Neural crest cell (in vitro differentiated cells): ENCODE results near the gene SLC12A7. TPM values are rescaled to one million over a fixed set of nuclear protein-coding genes. Genes with fewer than 3 reads are reported as not detected.

ENCODE experiments used
- DNase-seq: peaks from one replicate; pipeline ENCODE4 v3.0.0; 2021; ENCODE audit warnings: low read depth, mixed read lengths, low spot score
- H3K27ac Mint-ChIP-seq: one replicate; pipeline ENCODE4 v1.8.0; 2021; ENCODE audit warnings: mild to moderate bottlenecking, mixed read lengths; ENCODE audit not compliant: unreplicated experiment
- H3K27me3 Mint-ChIP-seq: 2 replicates; pipeline ENCODE4 v1.8.0; 2021; ENCODE audit warnings: low read depth, mild to moderate bottlenecking, mixed read lengths
- H3K36me3 Mint-ChIP-seq: 2 replicates; pipeline ENCODE4 v1.8.0; 2021; ENCODE audit warnings: low read depth, mild to moderate bottlenecking, mixed read lengths
- H3K4me1 Mint-ChIP-seq: 2 replicates; pipeline ENCODE4 v1.8.0; 2021; ENCODE audit warnings: mixed read lengths
- H3K4me3 Mint-ChIP-seq: one replicate; pipeline ENCODE4 v1.8.0; 2021; ENCODE audit warnings: mild to moderate bottlenecking, mixed read lengths
- H3K9me3 Mint-ChIP-seq: 2 replicates; pipeline ENCODE4 v1.8.0; 2021; ENCODE audit warnings: mixed read lengths
- total RNA-seq: library from RNA; stranded (reverse); gene quantifications from 2 replicates; pipeline ENCODE4 v1.2.1, GENCODE V29; 2021
- TF ChIP-seq, protein P1 (sequence below): fragments of 200-600 bp; sonication (generic); conservative IDR thresholded peaks from 2 replicates; pipeline ENCODE4 v1.5.0; 2021; ENCODE audit warnings: antibody characterized with exemption, mild to moderate bottlenecking

SLC12A7 gene
- total RNA-seq, 1 donor from 2014 or later: 40.7 TPM

DNA sequence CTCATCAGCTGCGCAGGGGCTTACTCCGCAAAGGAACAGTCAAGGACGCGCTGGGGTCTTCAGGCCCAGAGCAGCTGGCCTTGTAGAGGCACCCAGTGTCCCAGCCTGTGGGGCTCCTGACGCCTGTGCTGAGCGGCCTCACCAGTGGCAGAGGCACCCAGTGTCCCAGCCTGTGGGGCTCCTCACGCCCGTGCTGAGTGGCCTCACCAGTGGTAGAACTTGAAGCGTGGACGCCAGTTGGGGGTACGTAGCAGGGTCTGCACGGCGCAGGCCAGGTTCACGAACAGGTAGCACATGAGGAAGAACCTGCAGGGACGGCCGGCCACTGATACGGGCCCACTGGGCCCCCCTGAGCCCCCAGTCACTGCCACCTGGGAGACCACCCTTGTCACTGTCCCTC lies 35.9 kb downstream of the SLC12A7 start:
- no peak for DNase-seq

DNA sequence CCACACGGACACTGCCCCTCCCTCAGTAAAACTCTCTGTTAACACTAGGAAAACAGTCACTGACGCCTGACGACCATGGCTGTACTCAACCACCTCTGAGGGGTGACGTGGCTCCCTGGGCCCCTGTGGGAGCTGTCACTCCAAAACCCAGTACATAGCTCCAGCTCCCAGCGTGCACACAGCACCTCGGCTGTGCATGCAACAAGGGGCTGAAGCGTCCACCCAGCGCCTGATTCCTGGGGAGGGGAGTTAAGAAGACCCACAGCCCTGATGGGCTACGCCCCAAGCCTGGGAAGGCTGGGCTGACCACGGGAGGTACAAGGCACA lies 36.3 kb downstream of the SLC12A7 start:
- no peaks in the 10 kb centered on the region for H3K27me3 Mint-ChIP-seq
- TF ChIP-seq, protein P1, sequence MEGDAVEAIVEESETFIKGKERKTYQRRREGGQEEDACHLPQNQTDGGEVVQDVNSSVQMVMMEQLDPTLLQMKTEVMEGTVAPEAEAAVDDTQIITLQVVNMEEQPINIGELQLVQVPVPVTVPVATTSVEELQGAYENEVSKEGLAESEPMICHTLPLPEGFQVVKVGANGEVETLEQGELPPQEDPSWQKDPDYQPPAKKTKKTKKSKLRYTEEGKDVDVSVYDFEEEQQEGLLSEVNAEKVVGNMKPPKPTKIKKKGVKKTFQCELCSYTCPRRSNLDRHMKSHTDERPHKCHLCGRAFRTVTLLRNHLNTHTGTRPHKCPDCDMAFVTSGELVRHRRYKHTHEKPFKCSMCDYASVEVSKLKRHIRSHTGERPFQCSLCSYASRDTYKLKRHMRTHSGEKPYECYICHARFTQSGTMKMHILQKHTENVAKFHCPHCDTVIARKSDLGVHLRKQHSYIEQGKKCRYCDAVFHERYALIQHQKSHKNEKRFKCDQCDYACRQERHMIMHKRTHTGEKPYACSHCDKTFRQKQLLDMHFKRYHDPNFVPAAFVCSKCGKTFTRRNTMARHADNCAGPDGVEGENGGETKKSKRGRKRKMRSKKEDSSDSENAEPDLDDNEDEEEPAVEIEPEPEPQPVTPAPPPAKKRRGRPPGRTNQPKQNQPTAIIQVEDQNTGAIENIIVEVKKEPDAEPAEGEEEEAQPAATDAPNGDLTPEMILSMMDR: no peak
- H3K4me1 Mint-ChIP-seq: no peaks in the 10 kb centered on the region
- no peaks in the 10 kb centered on the region for H3K36me3 Mint-ChIP-seq
- no peaks in the 10 kb centered on the region for H3K9me3 Mint-ChIP-seq
- H3K27ac Mint-ChIP-seq: no peak overlapping the region
- H3K4me3 Mint-ChIP-seq: no peak overlapping the region
- DNase-seq: no peak

More for the DNA sequence above, 35.9 kb downstream of the SLC12A7 start:
- Mint-ChIP-seq H3K4me3 (no peak overlapping the region), H3K4me1 (no peaks in the 10 kb centered on the region), H3K36me3 (no peaks in the 10 kb centered on the region), H3K9me3 (no peaks in the 10 kb centered on the region), H3K27me3 (no peaks in the 10 kb centered on the region), H3K27ac (no peak overlapping the region)
- TF ChIP-seq, protein P1: no peak

DNA sequence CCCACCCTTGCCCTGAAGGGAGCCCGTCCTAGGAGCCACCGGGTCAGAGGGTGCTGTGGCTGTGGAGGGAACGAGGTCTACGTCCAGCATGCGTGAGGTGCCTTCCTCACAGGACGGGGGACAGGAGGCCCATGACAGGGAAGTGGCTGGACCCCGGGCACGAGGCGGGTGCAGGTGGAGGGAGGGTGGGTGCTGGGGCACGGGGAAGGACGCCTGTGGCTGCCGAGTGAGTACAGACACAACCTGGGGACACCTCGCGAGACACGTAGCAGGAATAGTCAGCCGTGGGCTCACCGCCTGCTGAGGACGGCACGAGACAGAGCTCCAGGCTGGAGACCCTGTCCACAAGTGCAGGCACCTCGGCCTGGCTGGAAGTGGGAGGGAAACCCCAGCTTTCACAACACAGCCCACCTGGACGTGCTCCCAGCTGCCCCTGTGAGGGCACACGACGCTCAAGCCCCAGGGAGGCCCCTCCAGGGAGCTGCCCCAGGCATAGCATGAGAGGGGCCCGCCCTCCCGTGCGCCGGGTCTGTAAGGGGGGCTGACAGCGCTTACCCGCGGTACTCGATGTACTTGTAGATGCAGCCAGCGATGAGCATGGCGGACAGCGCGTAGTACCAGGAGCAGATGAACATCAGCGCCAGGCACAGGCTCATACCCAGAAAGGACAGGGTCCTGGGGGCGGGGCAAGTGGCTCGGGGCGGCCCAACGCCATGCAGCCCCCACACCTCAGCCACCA lies 36.9 kb downstream of the SLC12A7 start:
- no peak overlapping the region for H3K27ac Mint-ChIP-seq
- H3K4me1 Mint-ChIP-seq: no peaks in the 10 kb centered on the region
- no peak overlapping the region for H3K4me3 Mint-ChIP-seq
- TF ChIP-seq, protein P1: no peak
- no peak for DNase-seq
- H3K27me3 Mint-ChIP-seq: no peaks in the 10 kb centered on the region
- H3K9me3 Mint-ChIP-seq: no peaks in the 10 kb centered on the region
- no peaks in the 10 kb centered on the region for H3K36me3 Mint-ChIP-seq

DNA sequence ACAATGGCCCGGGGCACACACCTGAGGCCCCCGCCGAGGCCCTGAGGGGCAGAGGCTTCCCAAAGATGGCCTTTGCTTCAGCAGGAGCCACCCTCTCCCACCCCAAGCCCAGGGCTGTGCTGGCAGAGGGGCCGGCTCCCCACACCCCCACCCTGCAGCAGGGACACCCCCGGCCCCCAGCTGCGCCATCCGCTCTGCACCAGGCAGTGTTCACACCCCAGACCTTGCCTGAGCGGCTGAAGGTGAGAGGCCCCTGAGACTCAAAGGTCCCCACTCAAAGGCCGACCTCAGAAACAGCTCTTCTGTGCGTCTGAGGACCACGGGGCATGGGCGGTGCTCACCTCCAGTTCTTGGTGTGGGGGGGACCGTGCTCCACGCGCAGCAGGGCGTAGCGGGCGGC lies 37.6 kb downstream of the SLC12A7 start:
- DNase-seq: no peak
- Mint-ChIP-seq H3K4me3 (no peak overlapping the region), H3K9me3 (no peaks in the 10 kb centered on the region), H3K4me1 (no peaks in the 10 kb centered on the region), H3K27me3 (no peaks in the 10 kb centered on the region), H3K36me3 (no peaks in the 10 kb centered on the region), H3K27ac (no peak overlapping the region)
- TF ChIP-seq, protein P1: no peak

DNA sequence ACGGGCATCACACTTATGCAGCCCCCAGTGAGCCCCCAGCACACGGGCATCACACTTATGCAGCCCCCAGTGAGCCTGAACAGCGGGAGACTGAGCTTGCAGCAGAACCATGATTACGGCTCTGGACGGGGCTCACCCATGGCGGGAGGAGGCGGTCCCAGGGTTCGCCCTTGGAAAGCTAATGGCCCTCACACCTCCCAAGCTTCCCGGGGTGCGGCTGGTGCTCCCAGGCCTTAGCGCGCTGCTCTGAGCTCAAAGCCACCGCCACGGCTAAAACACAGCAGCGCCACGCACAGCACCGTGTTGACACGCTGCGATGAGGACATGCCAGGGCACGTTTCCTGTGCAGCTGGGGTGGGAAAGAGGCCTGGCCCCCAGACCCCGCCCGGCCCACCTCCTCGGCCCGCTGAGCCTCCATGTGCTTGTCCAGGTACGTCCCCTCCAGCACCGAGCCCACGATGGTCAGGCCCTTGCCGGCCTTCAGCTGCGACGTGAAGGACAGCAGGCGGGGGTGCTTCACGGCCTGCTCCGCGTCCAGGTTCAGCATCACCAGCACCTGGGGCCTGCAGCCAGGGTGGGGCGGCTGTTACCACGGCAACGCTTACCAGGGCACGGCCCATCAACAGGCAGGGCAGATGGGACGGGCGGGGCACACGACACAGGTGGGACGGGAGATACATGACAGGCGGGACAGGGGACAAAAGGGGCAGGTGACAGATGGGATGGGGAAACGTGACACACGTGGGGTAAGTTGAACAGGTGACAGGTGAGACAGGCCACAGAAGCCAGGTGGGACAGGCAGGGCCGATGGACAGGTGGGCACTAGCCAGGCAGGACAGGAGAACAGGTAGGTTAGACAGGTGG lies 38.4 kb downstream of the SLC12A7 start:
- Mint-ChIP-seq H3K4me3 (no peak overlapping the region), H3K27ac (no peak overlapping the region), H3K9me3 (no peaks in the 10 kb centered on the region), H3K4me1 (no peaks in the 10 kb centered on the region), H3K27me3 (no peaks in the 10 kb centered on the region), H3K36me3 (no peaks in the 10 kb centered on the region)
- TF ChIP-seq, protein P1: no peak
- DNase-seq: no peak
